Mesenteric fat pad (tissue), 1 donor: Measurements from ENCODE around the gene KRT78. TPM values are rescaled to one million over a fixed set of nuclear protein-coding genes. Genes with fewer than 3 reads are reported as not detected.
"Not testable (repeated sequence)": the region's sequence is repeated elsewhere in the genome, so short reads cannot be mapped to it uniquely, and the experiment has no call there.

Experiments
- DNase-seq: peaks from one replicate; pipeline ENCODE4 v3.0.0-alpha.2; 2020; ENCODE audit warnings: low spot score
- total RNA-seq: library from RNA; stranded (reverse); fragmentation: NEBNext Ultra II Directional; extraction: Animal tissue kit (Norgen Biotek cat#: 25700); gene quantifications from one replicate; pipeline ENCODE4 v1.2.1, GENCODE V29; 2021
- donor health status: DM: yes; HTN: yes; CAD: no.

The KRT78 gene
- total RNA-seq, 1 donor from 2014 or later, result not detected

GRCh38 chr12:52798671-52799504 lies 49.9 kb downstream of the KRT78 start:
- no peak for DNase-seq

- no peak for DNase-seq
Observed at GRCh38 chr12:52798003-52798670, 50.7 kb downstream of the KRT78 start.

GRCh38 chr12:52797529-52797894 lies 51.3 kb downstream of the KRT78 start:
- no peak for DNase-seq

- no peak for DNase-seq
Observed at GRCh38 chr12:52796839-52797528, 51.8 kb downstream of the KRT78 start.

- DNase-seq, result no peak
Observed at GRCh38 chr12:52796429-52796794, 52.4 kb downstream of the KRT78 start.

GRCh38 chr12:52795694-52796428 lies 52.9 kb downstream of the KRT78 start, which contains the start of gene KRT3:
Gene KRT3, minus strand, starts transcription at chr12:52796117. Its CDS starts 75 bp downstream, at chr12:52796042.
- no peak for DNase-seq

GRCh38 chr12:52795332-52795674 lies 53.5 kb downstream of the KRT78 start:
- DNase-seq, result not testable (repeated sequence)

- DNase-seq, result no peak
Observed at GRCh38 chr12:52794479-52795331, 54.1 kb downstream of the KRT78 start.

GRCh38 chr12:52792185-52793029 lies 56.4 kb downstream of the KRT78 start:
- no peak for DNase-seq

GRCh38 chr12:52791271-52792184 lies 57.3 kb downstream of the KRT78 start:
- DNase-seq, result no peak

GRCh38 chr12:52790427-52791270 lies 58.1 kb downstream of the KRT78 start:
- DNase-seq, result no peak

GRCh38 chr12:52789637-52790426 lies 59.0 kb downstream of the KRT78 start:
- no peak for DNase-seq

GRCh38 chr12:52788876-52789636 lies 59.7 kb downstream of the KRT78 start:
- no peak for DNase-seq

- DNase-seq, result no peak
Observed at GRCh38 chr12:52788192-52788875, 60.5 kb downstream of the KRT78 start.
